LNCAP (cell line): Measurements from ENCODE around the gene CYP27B1.

ENCODE experiments used
- TF ChIP-seq, protein P1 (sequence below): fragments of 450-650 bp; IDR thresholded peaks from 2 replicates; pipeline ENCODE4 v1.5.1; 2017; ENCODE audit warnings: mild to moderate bottlenecking

The CYP27B1 gene

GRCh38 chr12:57750561-57751431 is 16.1 kb downstream of the CYP27B1 start:
- TF ChIP-seq, protein P1, sequence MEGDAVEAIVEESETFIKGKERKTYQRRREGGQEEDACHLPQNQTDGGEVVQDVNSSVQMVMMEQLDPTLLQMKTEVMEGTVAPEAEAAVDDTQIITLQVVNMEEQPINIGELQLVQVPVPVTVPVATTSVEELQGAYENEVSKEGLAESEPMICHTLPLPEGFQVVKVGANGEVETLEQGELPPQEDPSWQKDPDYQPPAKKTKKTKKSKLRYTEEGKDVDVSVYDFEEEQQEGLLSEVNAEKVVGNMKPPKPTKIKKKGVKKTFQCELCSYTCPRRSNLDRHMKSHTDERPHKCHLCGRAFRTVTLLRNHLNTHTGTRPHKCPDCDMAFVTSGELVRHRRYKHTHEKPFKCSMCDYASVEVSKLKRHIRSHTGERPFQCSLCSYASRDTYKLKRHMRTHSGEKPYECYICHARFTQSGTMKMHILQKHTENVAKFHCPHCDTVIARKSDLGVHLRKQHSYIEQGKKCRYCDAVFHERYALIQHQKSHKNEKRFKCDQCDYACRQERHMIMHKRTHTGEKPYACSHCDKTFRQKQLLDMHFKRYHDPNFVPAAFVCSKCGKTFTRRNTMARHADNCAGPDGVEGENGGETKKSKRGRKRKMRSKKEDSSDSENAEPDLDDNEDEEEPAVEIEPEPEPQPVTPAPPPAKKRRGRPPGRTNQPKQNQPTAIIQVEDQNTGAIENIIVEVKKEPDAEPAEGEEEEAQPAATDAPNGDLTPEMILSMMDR, result no peak

DNA sequence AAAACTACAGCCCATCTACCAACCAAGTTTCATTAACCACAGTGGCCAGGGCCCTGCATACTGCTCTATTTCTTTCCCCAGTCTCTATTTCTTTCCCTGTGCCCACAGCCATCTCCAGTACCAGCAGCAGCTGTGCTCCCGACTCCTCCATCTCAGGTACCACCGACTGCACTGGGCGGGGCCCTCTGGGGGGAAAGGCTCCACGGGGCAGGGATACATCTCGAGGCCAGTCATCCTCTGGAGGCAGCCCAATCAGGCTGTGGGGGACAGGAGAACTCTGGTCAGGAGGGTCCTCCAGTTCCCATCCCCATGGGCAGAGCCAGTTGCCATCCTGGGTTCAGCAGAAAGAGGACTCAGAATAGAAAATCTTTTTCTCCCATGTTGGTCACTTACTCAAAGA is 17.8 kb downstream of the CYP27B1 start:
- TF ChIP-seq, protein P1, result no peak

DNA sequence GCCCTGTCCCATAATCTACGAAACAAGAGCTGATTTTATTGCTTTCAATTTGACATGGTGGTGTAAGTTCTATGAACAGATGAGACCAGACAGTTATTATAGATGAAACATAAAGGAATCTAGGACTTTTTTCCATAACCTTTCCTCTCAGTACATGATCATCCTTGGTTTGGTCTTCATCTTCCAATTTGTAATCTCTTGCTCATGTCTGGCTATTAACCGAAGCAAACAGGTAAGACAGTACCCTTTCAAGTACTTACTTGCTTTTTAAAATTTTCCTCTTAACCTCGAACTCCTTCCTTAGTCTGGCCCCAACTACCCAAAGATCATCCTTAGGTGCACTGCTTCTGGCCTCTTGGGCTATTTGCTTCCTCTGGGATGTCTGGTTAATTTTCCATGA is 20.9 kb downstream of the CYP27B1 start:
- TF ChIP-seq, protein P1, result no peak

- TF ChIP-seq, protein P1, result no peak
Measured at GRCh38 chr12:57745485-57745881, 21.4 kb downstream of the CYP27B1 start.

DNA sequence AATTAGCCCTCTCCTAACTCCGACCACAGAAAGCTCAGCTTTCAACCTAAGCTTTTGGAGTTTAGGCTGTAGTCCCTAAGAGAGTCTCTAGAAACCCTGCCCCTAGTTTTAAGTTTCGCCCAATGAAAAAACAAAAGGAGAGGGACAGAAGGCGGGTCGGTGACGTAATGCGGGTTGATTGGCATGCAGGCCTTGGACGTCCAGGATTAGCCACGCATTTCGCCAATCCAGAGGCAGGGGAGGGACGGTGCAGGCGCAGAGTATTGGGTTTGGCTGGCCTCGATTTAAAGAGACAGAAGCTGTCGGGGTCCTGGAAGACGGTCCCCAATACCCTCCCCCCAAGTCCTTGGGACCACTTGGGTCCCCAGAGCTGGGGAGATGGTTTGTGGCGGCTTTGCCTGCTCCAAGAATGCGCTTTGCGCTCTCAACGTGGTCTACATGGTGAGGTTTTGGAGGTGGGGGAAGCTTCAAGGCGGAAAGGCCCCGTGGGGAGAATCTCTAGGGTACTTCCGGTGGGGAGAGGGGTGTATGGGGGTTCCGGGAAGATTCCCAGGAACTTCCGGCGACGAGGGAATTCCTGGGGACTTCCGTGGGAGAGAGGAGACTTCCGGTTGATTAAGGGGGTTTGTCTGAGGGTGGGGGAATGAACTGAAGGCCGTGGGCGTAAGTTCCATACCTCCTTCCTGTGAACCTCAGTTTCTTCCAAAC is 21.9 kb downstream of the CYP27B1 start, which contains the start of gene TSPAN31:
Gene TSPAN31, plus strand, starts transcription at position 263 of the 708 bp plus-strand sequence. Its CDS starts 116 bp downstream, at position 379.
- TF ChIP-seq, protein P1, result no peak

GRCh38 chr12:57744194-57744776 is 22.6 kb downstream of the CYP27B1 start:
- TF ChIP-seq, protein P1, result no peak

DNA sequence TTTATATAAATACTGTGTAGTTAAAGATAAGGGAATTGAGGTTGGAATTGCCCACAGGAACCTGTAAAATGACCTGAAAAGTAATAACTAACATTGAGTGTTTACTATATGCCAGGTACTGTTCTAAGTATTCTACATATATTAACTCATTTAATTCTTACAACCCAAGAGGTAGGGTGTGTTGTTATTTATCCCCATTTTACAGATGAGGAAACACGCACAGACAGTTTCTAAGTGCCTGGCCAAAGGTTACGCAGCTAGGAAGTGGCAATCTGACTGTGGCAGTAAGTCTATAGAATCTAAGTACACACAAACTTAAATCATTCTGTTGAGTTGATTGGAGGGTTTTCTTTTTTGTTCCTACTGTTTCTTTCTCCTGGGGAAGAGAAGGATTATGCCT is 23.1 kb downstream of the CYP27B1 start:
- TF ChIP-seq, protein P1, result no peak
